ENCODE results near the gene PARD3B.
A peak's percentile ranks its signal among the peaks of the same experiment; 100 is the strongest.

The PARD3B gene

GRCh38 chr2:204876311-204876710 lies 331.0 kb downstream of the PARD3B start:
- ATAC-seq (replicated peaks) = no peak
- H3K27me3 Mint-ChIP-seq = no peaks in the 10 kb centered on the region
- DNase-seq = no peak
- no peaks in the 10 kb centered on the region for H3K36me3 Mint-ChIP-seq
- H3K4me1 Mint-ChIP-seq = no peaks in the 10 kb centered on the region
- peaks cover 0 to 3% of the 10 kb centered on the region in 2 donors for H3K9me3 Mint-ChIP-seq
- H3K27ac Mint-ChIP-seq = no peak overlapping the region
- H3K4me3 Mint-ChIP-seq = no peak overlapping the region

- Mint-ChIP-seq H3K27ac (no peak overlapping the region), H3K4me3 (no peak overlapping the region), H3K4me1 (no peaks in the 10 kb centered on the region), H3K36me3 (no peaks in the 10 kb centered on the region), H3K9me3 (peaks cover 0 to 3% of the 10 kb centered on the region in 2 donors), H3K27me3 (no peaks in the 10 kb centered on the region)
- no peak for DNase-seq
- no peak for ATAC-seq (replicated peaks)
Measured at GRCh38 chr2:204877691-204878090, 332.4 kb downstream of the PARD3B start.

- H3K4me1 Mint-ChIP-seq = no peaks in the 10 kb centered on the region
- ATAC-seq (replicated peaks) (no peak), DNase-seq (no peak)
- H3K36me3 Mint-ChIP-seq = no peaks in the 10 kb centered on the region
- H3K27me3 Mint-ChIP-seq = no peaks in the 10 kb centered on the region
- peaks cover 2 to 3% of the 10 kb centered on the region in 2 donors for H3K9me3 Mint-ChIP-seq
- no peak overlapping the region for H3K27ac Mint-ChIP-seq
- H3K4me3 Mint-ChIP-seq = no peak overlapping the region
Measured at GRCh38 chr2:204880928-204881327, 335.7 kb downstream of the PARD3B start.

GRCh38 chr2:204881655-204882054 lies 336.4 kb downstream of the PARD3B start:
- DNase-seq (no peak), ATAC-seq (replicated peaks) (no peak)
- H3K36me3 Mint-ChIP-seq = no peaks in the 10 kb centered on the region
- no peak overlapping the region for H3K4me3 Mint-ChIP-seq
- H3K4me1 Mint-ChIP-seq = no peaks in the 10 kb centered on the region
- H3K9me3 Mint-ChIP-seq = peaks cover 2 to 3% of the 10 kb centered on the region in 2 donors
- H3K27me3 Mint-ChIP-seq = no peaks in the 10 kb centered on the region
- H3K27ac Mint-ChIP-seq = no peak overlapping the region

- no peaks in the 10 kb centered on the region for H3K4me1 Mint-ChIP-seq
- ATAC-seq (replicated peaks) = no peak
Measured at GRCh38 chr2:204885747-204886146, 340.5 kb downstream of the PARD3B start.

GRCh38 chr2:204886713-204887112 lies 341.4 kb downstream of the PARD3B start:
- Mint-ChIP-seq H3K4me3 (no peak overlapping the region), H3K9me3 (peaks cover 0 to 2% of the 10 kb centered on the region in 2 donors), H3K27ac (no peak overlapping the region), H3K27me3 (no peaks in the 10 kb centered on the region), H3K36me3 (no peaks in the 10 kb centered on the region), H3K4me1 (no peaks in the 10 kb centered on the region)
- no peak for ATAC-seq (replicated peaks)
- no peak for DNase-seq

More at GRCh38 chr2:204885747-204886146, 340.5 kb downstream of the PARD3B start:
- no peak overlapping the region for H3K4me3 Mint-ChIP-seq
- H3K27ac Mint-ChIP-seq = no peak overlapping the region
- no peaks in the 10 kb centered on the region for H3K27me3 Mint-ChIP-seq
- H3K9me3 Mint-ChIP-seq = peaks cover 0 to 2% of the 10 kb centered on the region in 2 donors
- no peak for DNase-seq
- H3K36me3 Mint-ChIP-seq = no peaks in the 10 kb centered on the region

- Mint-ChIP-seq H3K36me3 (no peaks in the 10 kb centered on the region), H3K27ac (no peak overlapping the region), H3K9me3 (peaks cover 0 to 2% of the 10 kb centered on the region in 2 donors), H3K27me3 (no peaks in the 10 kb centered on the region), H3K4me3 (no peak overlapping the region), H3K4me1 (no peaks in the 10 kb centered on the region)
- DNase-seq (no peak), ATAC-seq (replicated peaks) (no peak)
Measured at GRCh38 chr2:204888222-204888621, 342.9 kb downstream of the PARD3B start.

- Mint-ChIP-seq H3K36me3 (no peaks in the 10 kb centered on the region), H3K9me3 (no peaks in the 10 kb centered on the region), H3K4me3 (no peak overlapping the region)
Measured at GRCh38 chr2:204890680-204891079, 345.4 kb downstream of the PARD3B start.

GRCh38 chr2:204891739-204892138 lies 346.5 kb downstream of the PARD3B start:
- H3K9me3 Mint-ChIP-seq = no peaks in the 10 kb centered on the region
- H3K27ac Mint-ChIP-seq = no peak overlapping the region
- H3K4me1 Mint-ChIP-seq = no peaks in the 10 kb centered on the region
- H3K36me3 Mint-ChIP-seq = no peaks in the 10 kb centered on the region
- DNase-seq = no peak
- no peak overlapping the region for H3K4me3 Mint-ChIP-seq
- no peaks in the 10 kb centered on the region for H3K27me3 Mint-ChIP-seq
- ATAC-seq (replicated peaks) = no peak

More at GRCh38 chr2:204890680-204891079, 345.4 kb downstream of the PARD3B start:
- DNase-seq (no peak), ATAC-seq (replicated peaks) (no peak)
- no peaks in the 10 kb centered on the region for H3K4me1 Mint-ChIP-seq
- no peaks in the 10 kb centered on the region for H3K27me3 Mint-ChIP-seq
- H3K27ac Mint-ChIP-seq = no peak overlapping the region

GRCh38 chr2:204892506-204893255 lies 347.4 kb downstream of the PARD3B start:
- H3K4me1 Mint-ChIP-seq = no peaks in the 10 kb centered on the region
- no peaks in the 10 kb centered on the region for H3K36me3 Mint-ChIP-seq
- H3K27ac Mint-ChIP-seq = no peak overlapping the region
- H3K4me3 Mint-ChIP-seq = no peak overlapping the region
- no peaks in the 10 kb centered on the region for H3K9me3 Mint-ChIP-seq
- DNase-seq (no peak), ATAC-seq (replicated peaks) (no peak)
- no peaks in the 10 kb centered on the region for H3K27me3 Mint-ChIP-seq

- peaks cover 0 to 2% of the 10 kb centered on the region in 2 donors for H3K36me3 Mint-ChIP-seq
- peaks cover 9 to 14% of the 10 kb centered on the region in 2 donors for H3K9me3 Mint-ChIP-seq
- DNase-seq (no peak), ATAC-seq (replicated peaks) (peak; percentile 60 to 62)
- peaks cover 3 to 15% of the 10 kb centered on the region in 2 donors for H3K4me1 Mint-ChIP-seq
- peaks cover 0 to 6% of the 10 kb centered on the region in 2 donors for H3K27me3 Mint-ChIP-seq
- no peak overlapping the region for H3K27ac Mint-ChIP-seq
- no peak overlapping the region for H3K4me3 Mint-ChIP-seq
Measured at GRCh38 chr2:204896146-204896545, 350.9 kb downstream of the PARD3B start.

GRCh38 chr2:204897561-204897960 lies 352.3 kb downstream of the PARD3B start:
- Mint-ChIP-seq H3K36me3 (peaks cover 0 to 2% of the 10 kb centered on the region in 2 donors), H3K27ac (no peak overlapping the region), H3K4me3 (no peak overlapping the region), H3K4me1 (peaks cover 5 to 15% of the 10 kb centered on the region in 2 donors), H3K27me3 (peaks cover 0 to 6% of the 10 kb centered on the region in 2 donors), H3K9me3 (peaks cover 11 to 16% of the 10 kb centered on the region in 2 donors)
- DNase-seq (no peak), ATAC-seq (replicated peaks) (no peak)

GRCh38 chr2:204898928-204899640 lies 353.8 kb downstream of the PARD3B start:
- H3K27ac Mint-ChIP-seq = no peak overlapping the region
- H3K9me3 Mint-ChIP-seq = peaks cover 11 to 16% of the 10 kb centered on the region in 2 donors
- no peak overlapping the region for H3K4me3 Mint-ChIP-seq
- DNase-seq (no peak), ATAC-seq (replicated peaks) (no peak)
- H3K36me3 Mint-ChIP-seq = peaks cover 0 to 2% of the 10 kb centered on the region in 2 donors
- peaks cover 5 to 15% of the 10 kb centered on the region in 2 donors for H3K4me1 Mint-ChIP-seq
- H3K27me3 Mint-ChIP-seq = peaks cover 0 to 6% of the 10 kb centered on the region in 2 donors

- peaks cover 0 to 2% of the 10 kb centered on the region in 2 donors for H3K36me3 Mint-ChIP-seq
- H3K4me1 Mint-ChIP-seq = peaks cover 5 to 15% of the 10 kb centered on the region in 2 donors
- peaks cover 0 to 6% of the 10 kb centered on the region in 2 donors for H3K27me3 Mint-ChIP-seq
- no peak overlapping the region for H3K4me3 Mint-ChIP-seq
- no peak for DNase-seq
- peaks cover 11 to 16% of the 10 kb centered on the region in 2 donors for H3K9me3 Mint-ChIP-seq
- ATAC-seq (replicated peaks) = peak in 1 of 2 donors; percentile 34
- H3K27ac Mint-ChIP-seq = no peak overlapping the region
Measured at GRCh38 chr2:204899983-204900382, 354.7 kb downstream of the PARD3B start.

- Mint-ChIP-seq H3K36me3 (peaks cover 0 to 2% of the 10 kb centered on the region in 2 donors), H3K27me3 (peaks cover 0 to 6% of the 10 kb centered on the region in 2 donors), H3K27ac (no peak overlapping the region), H3K9me3 (peaks cover 11 to 16% of the 10 kb centered on the region in 2 donors), H3K4me3 (no peak overlapping the region), H3K4me1 (peaks cover 5 to 15% of the 10 kb centered on the region in 2 donors)
- no peak for DNase-seq
- ATAC-seq (replicated peaks) = no peak
Measured at GRCh38 chr2:204900487-204900886, 355.2 kb downstream of the PARD3B start.

All from stimulated activated naive B cell treated with anti-CD40 and anti-IgM and Interleukin-4, amounts not matched to agents 10 μg/mL and 1 μg/mL and 100 μg/mL, for 72 hours (primary cell).